KOPT-K1 (cell line): ENCODE data around the gene CER1.

ENCODE experiments used
- H3K27ac ChIP-seq: fragments of 200-600 bp; sonication (generic); 2 replicates; pipeline ENCODE4 v1.5.1; 2016; ENCODE audit warnings: antibody characterized with exemption, mild to moderate bottlenecking, low read depth, low read length; ENCODE audit not compliant: poor library complexity, severe bottlenecking
- H3K36me3 ChIP-seq: fragments of 200-600 bp; sonication (generic); 2 replicates; pipeline ENCODE4 v1.5.1; 2017; ENCODE audit warnings: antibody characterized with exemption, mild to moderate bottlenecking, low read length, moderate library complexity; ENCODE audit not compliant: insufficient read depth
- H3K9me3 ChIP-seq: fragments of 200-600 bp; sonication (generic); 2 replicates; pipeline ENCODE4 v1.5.1; 2017; ENCODE audit warnings: antibody characterized with exemption, low read length, mild to moderate bottlenecking; ENCODE audit not compliant: insufficient read depth, poor library complexity, severe bottlenecking

Gene CER1

GRCh38 chr9:14722391-14723035, at the start of gene CER1:
CER1 (minus strand) TSS chr9:14722733; CDS start chr9:14722672, 61 bp downstream.
- no peak within 1 kb of the TSS for H3K27ac ChIP-seq
- no peaks in the 10 kb centered on the region for H3K9me3 ChIP-seq
- no peaks in the 10 kb centered on the region for H3K36me3 ChIP-seq

- Histone ChIP-seq H3K9me3 (no peaks in the 10 kb centered on the region), H3K27ac (no peak overlapping the region), H3K36me3 (no peaks in the 10 kb centered on the region)
These were observed 48.1 kb upstream of the CER1 start for GRCh38 chr9:14770592-14770991.

- Histone ChIP-seq H3K9me3 (no peaks in the 10 kb centered on the region), H3K36me3 (no peaks in the 10 kb centered on the region), H3K27ac (no peak overlapping the region)
These were observed 46.7 kb upstream of the CER1 start for GRCh38 chr9:14769230-14769571.

- H3K9me3 ChIP-seq: no peaks in the 10 kb centered on the region
- H3K36me3 ChIP-seq: no peaks in the 10 kb centered on the region
- no peak overlapping the region for H3K27ac ChIP-seq
These were observed 46.1 kb upstream of the CER1 start for GRCh38 chr9:14768405-14769229.

- H3K27ac ChIP-seq: no peak overlapping the region
- H3K9me3 ChIP-seq: no peaks in the 10 kb centered on the region
- no peaks in the 10 kb centered on the region for H3K36me3 ChIP-seq
These were observed 43.8 kb upstream of the CER1 start for GRCh38 chr9:14766299-14766698.

- no peaks in the 10 kb centered on the region for H3K9me3 ChIP-seq
- H3K36me3 ChIP-seq: no peaks in the 10 kb centered on the region
- H3K27ac ChIP-seq: no peak overlapping the region
These were observed 39.1 kb upstream of the CER1 start for GRCh38 chr9:14761584-14761983.

GRCh38 chr9:14760060-14760459, 37.5 kb upstream of the CER1 start:
- no peak overlapping the region for H3K27ac ChIP-seq
- no peaks in the 10 kb centered on the region for H3K9me3 ChIP-seq
- H3K36me3 ChIP-seq: no peaks in the 10 kb centered on the region

- Histone ChIP-seq H3K9me3 (no peaks in the 10 kb centered on the region), H3K36me3 (no peaks in the 10 kb centered on the region), H3K27ac (no peak overlapping the region)
These were observed 33.8 kb upstream of the CER1 start for GRCh38 chr9:14756291-14756690.

- H3K27ac ChIP-seq: no peak overlapping the region
- H3K9me3 ChIP-seq: no peaks in the 10 kb centered on the region
- H3K36me3 ChIP-seq: no peaks in the 10 kb centered on the region
These were observed 30.3 kb upstream of the CER1 start for GRCh38 chr9:14752871-14753270.

- H3K9me3 ChIP-seq: no peaks in the 10 kb centered on the region
- no peaks in the 10 kb centered on the region for H3K36me3 ChIP-seq
- H3K27ac ChIP-seq: no peak overlapping the region
These were observed 29.7 kb upstream of the CER1 start for GRCh38 chr9:14752271-14752670.

GRCh38 chr9:14750821-14751220, 28.3 kb upstream of the CER1 start:
- Histone ChIP-seq H3K36me3 (no peaks in the 10 kb centered on the region), H3K9me3 (no peaks in the 10 kb centered on the region), H3K27ac (no peak overlapping the region)

GRCh38 chr9:14749741-14750211, 27.2 kb upstream of the CER1 start:
- no peaks in the 10 kb centered on the region for H3K9me3 ChIP-seq
- no peak overlapping the region for H3K27ac ChIP-seq
- H3K36me3 ChIP-seq: no peaks in the 10 kb centered on the region

GRCh38 chr9:14748373-14748772, 25.8 kb upstream of the CER1 start:
- H3K27ac ChIP-seq: no peak overlapping the region
- H3K36me3 ChIP-seq: no peaks in the 10 kb centered on the region

GRCh38 chr9:14747111-14747510, 24.6 kb upstream of the CER1 start:
- Histone ChIP-seq H3K9me3 (no peaks in the 10 kb centered on the region), H3K36me3 (no peaks in the 10 kb centered on the region), H3K27ac (no peak overlapping the region)

More at GRCh38 chr9:14748373-14748772, 25.8 kb upstream of the CER1 start:
- H3K9me3 ChIP-seq: no peaks in the 10 kb centered on the region

GRCh38 chr9:14746626-14747025, 24.1 kb upstream of the CER1 start:
- H3K27ac ChIP-seq: no peak overlapping the region
- H3K9me3 ChIP-seq: no peaks in the 10 kb centered on the region
- no peaks in the 10 kb centered on the region for H3K36me3 ChIP-seq

- H3K36me3 ChIP-seq: no peaks in the 10 kb centered on the region
- H3K27ac ChIP-seq: no peak overlapping the region
- no peaks in the 10 kb centered on the region for H3K9me3 ChIP-seq
These were observed 22.2 kb upstream of the CER1 start for GRCh38 chr9:14744768-14745167.
